ENCODE data around the gene NEAT1. TPM values are rescaled to one million over a fixed set of nuclear protein-coding genes. Genes with fewer than 3 reads are reported as not detected.
"Not testable (repeated sequence)": the region's sequence is repeated elsewhere in the genome, so short reads cannot be mapped to it uniquely, and the experiment has no call there.

The NEAT1 gene
- polyA plus RNA-seq, 1 donor, result 1,329 TPM

DNA sequence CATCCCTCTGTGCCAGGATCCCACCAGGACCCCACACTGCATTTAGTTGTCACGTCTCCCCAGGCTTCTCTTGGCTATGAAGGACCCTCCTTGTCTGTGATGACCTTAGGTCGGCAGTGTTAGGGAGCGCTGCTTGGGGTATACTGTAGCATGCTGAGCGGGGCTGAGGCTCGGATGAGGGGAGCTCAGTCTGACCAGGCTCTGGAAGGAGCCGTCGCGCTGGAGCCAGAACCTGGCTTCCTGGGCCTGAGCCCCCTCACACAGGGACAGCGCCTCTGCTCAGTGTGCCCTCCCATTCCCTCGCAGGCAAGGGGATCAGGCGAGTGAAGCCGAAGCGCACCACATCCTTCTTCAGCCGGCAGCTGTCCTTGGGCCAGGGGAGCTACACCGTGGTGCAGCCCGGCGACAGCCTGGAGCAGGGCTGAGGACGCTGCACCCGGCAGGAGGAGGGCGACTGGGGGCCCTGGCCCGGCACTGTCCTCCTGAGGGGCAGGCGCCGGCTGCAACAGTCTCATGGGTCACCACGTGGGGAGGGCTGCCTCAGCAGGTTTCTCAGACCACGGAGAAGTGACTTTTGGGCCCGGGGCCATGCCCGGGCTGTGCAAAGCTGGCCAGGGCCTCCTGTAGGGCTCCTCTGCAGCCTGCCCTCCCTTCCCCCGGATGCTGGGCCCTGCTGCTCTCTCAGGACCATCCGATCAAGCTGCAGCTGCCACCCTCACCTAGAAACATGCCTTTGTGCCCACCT lies 11.5 kb upstream of the NEAT1 start:
- DNase-seq, result no peak
- no CpG with 5 or more reads among the region's 29 CpGs for WGBS (ENCODE audit: insufficient coverage, low lambda C conversion rate)

GRCh38 chr11:65411681-65412070 lies 10.9 kb upstream of the NEAT1 start:
- no peak overlapping the region for H3K27ac ChIP-seq (ENCODE audit: low read length)
- no CpG with 5 or more reads among the region's 5 CpGs for WGBS (ENCODE audit: insufficient coverage, low lambda C conversion rate)
- H3K9me3 ChIP-seq (ENCODE audit: control insufficient read depth, low read depth, low read length), result peaks cover 5% of the 10 kb centered on the region
- no peaks in the 10 kb centered on the region for H3K27me3 ChIP-seq (ENCODE audit: control insufficient read depth, insufficient read depth, low read length)
- peaks cover 15% of the 10 kb centered on the region for H3K4me1 ChIP-seq (ENCODE audit: control insufficient read depth, insufficient read depth, low read length)
- peaks cover 43% of the 10 kb centered on the region for H3K36me3 ChIP-seq (ENCODE audit: control insufficient read depth, insufficient read depth, low read length)
- H3K4me3 ChIP-seq (ENCODE audit: low read length), result no peak overlapping the region
- DNase-seq, result no peak

More for the DNA sequence above, 11.5 kb upstream of the NEAT1 start:
- H3K27ac ChIP-seq (ENCODE audit: low read length), result no peak overlapping the region
- H3K4me1 ChIP-seq (ENCODE audit: control insufficient read depth, insufficient read depth, low read length), result peaks cover 11% of the 10 kb centered on the region
- H3K27me3 ChIP-seq (ENCODE audit: control insufficient read depth, insufficient read depth, low read length), result no peaks in the 10 kb centered on the region
- peaks cover 5% of the 10 kb centered on the region for H3K9me3 ChIP-seq (ENCODE audit: control insufficient read depth, low read depth, low read length)
- H3K4me3 ChIP-seq (ENCODE audit: low read length), result no peak overlapping the region
- H3K36me3 ChIP-seq (ENCODE audit: control insufficient read depth, insufficient read depth, low read length), result peaks cover 43% of the 10 kb centered on the region

DNA sequence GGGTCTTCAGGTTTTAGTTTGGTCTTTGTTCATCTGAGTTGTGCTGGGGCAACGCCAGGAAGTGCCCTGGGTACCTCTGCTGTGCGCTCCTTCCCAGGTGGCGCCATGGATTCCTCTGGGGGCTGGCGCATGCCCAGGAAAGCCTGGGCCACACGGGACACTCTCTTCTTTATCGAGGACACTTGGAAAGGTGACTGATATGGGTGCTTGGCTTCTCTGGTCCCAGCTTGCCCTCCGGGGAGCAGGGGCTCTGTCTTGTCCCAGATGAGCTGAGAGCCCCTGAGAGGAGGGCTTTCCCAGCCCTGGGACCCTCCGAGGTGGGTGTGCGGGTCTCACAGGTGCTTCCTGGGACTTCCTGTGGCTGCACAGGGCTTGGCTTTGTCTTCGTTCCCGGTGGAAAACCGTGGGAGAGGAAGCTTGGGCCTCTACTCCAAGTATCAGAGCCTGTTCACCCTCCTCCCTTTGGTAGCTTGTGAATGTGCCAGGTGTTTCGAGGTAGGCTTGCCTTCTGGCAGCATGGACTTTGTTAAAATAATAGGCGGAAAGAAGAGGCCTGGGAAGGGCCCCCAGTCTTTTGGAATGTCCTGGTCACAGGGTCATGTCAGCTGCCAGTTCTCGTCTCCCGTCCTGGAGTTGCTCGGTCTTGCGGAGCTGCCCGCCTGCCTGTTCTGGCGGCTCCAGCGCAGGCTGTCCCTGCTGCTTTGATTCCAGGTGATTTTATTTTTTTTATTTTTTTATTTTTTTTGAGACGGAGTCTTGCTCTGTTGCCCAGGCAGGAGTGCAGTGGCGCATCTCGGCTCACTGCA lies 10.1 kb upstream of the NEAT1 start:
- H3K27me3 ChIP-seq (ENCODE audit: control insufficient read depth, insufficient read depth, low read length), result no peaks in the 10 kb centered on the region
- WGBS (ENCODE audit: insufficient coverage, low lambda C conversion rate), result 97% methylated on average over 7 of the region's 24 CpGs
- no peak for DNase-seq
- no peak overlapping the region for H3K4me3 ChIP-seq (ENCODE audit: low read length)
- peaks cover 40% of the 10 kb centered on the region for H3K36me3 ChIP-seq (ENCODE audit: control insufficient read depth, insufficient read depth, low read length)
- peaks cover 23% of the 10 kb centered on the region for H3K4me1 ChIP-seq (ENCODE audit: control insufficient read depth, insufficient read depth, low read length)
- no peak overlapping the region for H3K27ac ChIP-seq (ENCODE audit: low read length)
- peaks cover 5% of the 10 kb centered on the region for H3K9me3 ChIP-seq (ENCODE audit: control insufficient read depth, low read depth, low read length)

- not testable (repeated sequence) for DNase-seq; H3K27me3 ChIP-seq (ENCODE audit: control insufficient read depth, insufficient read depth, low read length); H3K27ac ChIP-seq (ENCODE audit: low read length); H3K4me3 ChIP-seq (ENCODE audit: low read length); H3K9me3 ChIP-seq (ENCODE audit: control insufficient read depth, low read depth, low read length)
- WGBS (ENCODE audit: insufficient coverage, low lambda C conversion rate), result no CpG with 5 or more reads among the region's 15 CpGs
- peaks cover 30% of the 10 kb centered on the region for H3K4me1 ChIP-seq (ENCODE audit: control insufficient read depth, insufficient read depth, low read length)
- H3K36me3 ChIP-seq (ENCODE audit: control insufficient read depth, insufficient read depth, low read length), result peaks cover 37% of the 10 kb centered on the region
Observed at GRCh38 chr11:65413077-65413664, 9.4 kb upstream of the NEAT1 start.

GRCh38 chr11:65414776-65415498 lies 7.7 kb upstream of the NEAT1 start:
- peaks cover 5% of the 10 kb centered on the region for H3K9me3 ChIP-seq (ENCODE audit: control insufficient read depth, low read depth, low read length)
- peaks cover 48% of the 10 kb centered on the region for H3K4me1 ChIP-seq (ENCODE audit: control insufficient read depth, insufficient read depth, low read length)
- DNase-seq, result no peak
- no peaks in the 10 kb centered on the region for H3K27me3 ChIP-seq (ENCODE audit: control insufficient read depth, insufficient read depth, low read length)
- WGBS (ENCODE audit: insufficient coverage, low lambda C conversion rate), result 100% methylated on average over 1 of the region's 11 CpGs
- no peak overlapping the region for H3K4me3 ChIP-seq (ENCODE audit: low read length)
- H3K27ac ChIP-seq (ENCODE audit: low read length), result no peak overlapping the region
- H3K36me3 ChIP-seq (ENCODE audit: control insufficient read depth, insufficient read depth, low read length), result peaks cover 25% of the 10 kb centered on the region

GRCh38 chr11:65415499-65416340 lies 6.9 kb upstream of the NEAT1 start:
- peaks cover 24% of the 10 kb centered on the region for H3K36me3 ChIP-seq (ENCODE audit: control insufficient read depth, insufficient read depth, low read length)
- H3K27ac ChIP-seq (ENCODE audit: low read length), result no peak overlapping the region
- peak overlapping the region; percentile 21 for H3K4me3 ChIP-seq (ENCODE audit: low read length)
- DNase-seq, result peak in 1 of 2 donors; percentile 78
- H3K27me3 ChIP-seq (ENCODE audit: control insufficient read depth, insufficient read depth, low read length), result no peaks in the 10 kb centered on the region
- peaks cover 5% of the 10 kb centered on the region for H3K9me3 ChIP-seq (ENCODE audit: control insufficient read depth, low read depth, low read length)
- H3K4me1 ChIP-seq (ENCODE audit: control insufficient read depth, insufficient read depth, low read length), result peaks cover 56% of the 10 kb centered on the region
- WGBS (ENCODE audit: insufficient coverage, low lambda C conversion rate), result no CpG with 5 or more reads among the region's 11 CpGs

GRCh38 chr11:65416341-65416824 lies 6.2 kb upstream of the NEAT1 start:
- Histone ChIP-seq H3K4me3 (ENCODE audit: low read length) (peak overlapping the region; percentile 21), H3K4me1 (ENCODE audit: control insufficient read depth, insufficient read depth, low read length) (peaks cover 62% of the 10 kb centered on the region), H3K27ac (ENCODE audit: low read length) (peak overlapping the region; percentile 100), H3K36me3 (ENCODE audit: control insufficient read depth, insufficient read depth, low read length) (peaks cover 18% of the 10 kb centered on the region), H3K9me3 (ENCODE audit: control insufficient read depth, low read depth, low read length) (peaks cover under 1% of the 10 kb centered on the region), H3K27me3 (ENCODE audit: control insufficient read depth, insufficient read depth, low read length) (no peaks in the 10 kb centered on the region)
- WGBS (ENCODE audit: insufficient coverage, low lambda C conversion rate), result no CpG with 5 or more reads among the region's 18 CpGs
- peak; percentile 84 to 88 for DNase-seq

- Histone ChIP-seq H3K9me3 (ENCODE audit: control insufficient read depth, low read depth, low read length) (no peaks in the 10 kb centered on the region), H3K4me1 (ENCODE audit: control insufficient read depth, insufficient read depth, low read length) (peaks cover 67% of the 10 kb centered on the region), H3K27ac (ENCODE audit: low read length) (peak overlapping the region; percentile 100), H3K27me3 (ENCODE audit: control insufficient read depth, insufficient read depth, low read length) (no peaks in the 10 kb centered on the region), H3K4me3 (ENCODE audit: low read length) (no peak overlapping the region), H3K36me3 (ENCODE audit: control insufficient read depth, insufficient read depth, low read length) (peaks cover 11% of the 10 kb centered on the region)
- peak in 1 of 2 donors; percentile 35 for DNase-seq
- WGBS (ENCODE audit: insufficient coverage, low lambda C conversion rate), result no CpG with 5 or more reads among the region's 14 CpGs
Observed at GRCh38 chr11:65416841-65417701, 5.5 kb upstream of the NEAT1 start.
